ENCODE measurements around the gene FGF12.

The FGF12 gene

DNA sequence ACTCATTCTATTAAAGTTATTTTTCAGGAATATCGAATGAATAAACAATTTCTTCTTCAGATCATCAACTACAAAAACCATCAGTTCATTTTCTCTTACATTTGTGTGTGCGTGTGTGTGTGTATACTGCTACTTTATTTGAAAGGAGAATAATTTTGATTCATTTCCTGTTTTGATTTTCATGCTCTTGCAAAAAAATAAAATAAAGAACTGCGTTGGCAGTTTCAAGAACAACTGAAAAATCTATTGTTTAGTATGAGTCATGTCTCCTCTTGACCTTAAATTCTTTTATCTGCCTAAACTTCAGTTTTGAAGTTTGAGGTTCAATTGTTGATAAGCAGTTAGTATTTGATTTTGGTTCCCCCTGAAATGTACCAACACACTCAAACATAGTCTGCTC lies 540.8 kb downstream of the FGF12 start:
- no peak for DNase-seq (ENCODE audit: low read depth in 2 of 2)

DNA sequence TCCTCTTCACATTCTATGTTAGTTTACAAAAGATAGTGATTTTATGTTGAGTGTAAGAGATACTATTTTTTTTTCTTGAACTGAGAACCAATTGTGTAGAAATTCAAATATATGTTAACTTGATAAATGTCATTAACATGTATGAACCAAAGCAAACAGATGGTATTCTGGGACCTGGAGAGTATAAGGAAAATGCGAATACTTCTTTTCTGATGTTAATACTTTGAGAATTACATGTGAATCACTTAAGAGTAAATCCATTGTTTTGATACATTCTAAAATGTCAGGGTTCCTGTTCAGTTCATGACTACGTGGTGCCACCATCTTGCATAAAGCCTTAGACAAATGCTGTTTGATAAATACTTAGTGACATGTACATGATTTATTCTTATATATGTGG lies 541.3 kb downstream of the FGF12 start:
- no peak for DNase-seq (ENCODE audit: low read depth in 2 of 2)

DNA sequence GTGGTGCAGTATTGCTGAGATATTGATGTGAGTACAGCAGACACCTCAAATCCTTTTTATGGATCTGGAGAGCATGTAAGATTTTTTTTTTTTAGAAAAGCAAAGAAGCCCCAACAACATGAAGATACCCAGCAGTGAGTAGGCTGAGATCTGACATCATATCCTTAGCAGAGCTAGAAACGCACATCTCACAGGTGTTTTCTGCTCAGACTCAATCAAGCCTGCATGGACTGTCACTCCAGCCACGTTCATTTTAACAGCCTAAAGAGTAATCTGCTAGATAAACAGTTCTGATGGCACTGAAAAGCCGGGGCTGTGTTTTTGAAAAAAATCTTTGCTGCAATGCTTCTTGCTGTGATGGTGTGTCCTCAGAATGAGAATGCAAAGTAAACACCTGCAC lies 544.2 kb downstream of the FGF12 start:
- no peak for DNase-seq (ENCODE audit: low read depth in 2 of 2)

DNA sequence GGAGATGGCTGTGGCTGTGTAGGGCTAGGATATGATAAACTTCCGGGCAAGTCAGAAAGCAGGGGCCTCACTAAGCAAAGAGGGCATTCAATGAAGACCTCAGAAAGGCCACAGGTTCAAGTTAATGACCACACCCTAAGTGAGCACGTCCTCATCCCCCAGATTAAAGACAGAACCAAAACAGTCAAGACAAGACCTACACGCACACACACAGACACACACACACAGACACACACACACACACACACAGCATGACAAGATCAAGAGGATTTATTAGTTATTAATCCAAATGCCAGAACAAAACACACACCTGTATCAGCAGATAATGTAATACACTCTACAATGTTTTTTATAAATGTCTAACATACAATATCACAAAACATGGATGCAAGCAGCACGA lies 546.2 kb downstream of the FGF12 start:
- DNase-seq (ENCODE audit: low read depth in 2 of 2) = no peak

DNA sequence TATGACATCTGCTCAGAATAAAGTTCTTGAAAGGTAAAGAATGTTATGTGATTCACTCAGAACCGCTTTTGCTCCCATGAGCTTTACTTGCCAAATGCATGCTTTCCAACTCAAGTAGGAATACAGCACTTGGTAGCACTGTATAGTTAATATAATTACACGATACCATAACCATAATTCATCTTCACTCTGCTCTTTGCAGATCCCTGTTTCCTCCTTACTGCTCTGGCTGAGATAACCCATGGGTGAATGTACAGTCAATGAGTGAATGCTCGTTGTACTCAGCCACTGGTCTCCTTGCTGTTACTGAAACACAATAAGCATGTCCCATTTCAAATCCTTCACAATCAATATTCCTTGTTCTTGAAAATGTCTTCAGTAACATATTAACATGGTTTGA lies 550.0 kb downstream of the FGF12 start:
- no peak for DNase-seq (ENCODE audit: low read depth in 2 of 2)

DNA sequence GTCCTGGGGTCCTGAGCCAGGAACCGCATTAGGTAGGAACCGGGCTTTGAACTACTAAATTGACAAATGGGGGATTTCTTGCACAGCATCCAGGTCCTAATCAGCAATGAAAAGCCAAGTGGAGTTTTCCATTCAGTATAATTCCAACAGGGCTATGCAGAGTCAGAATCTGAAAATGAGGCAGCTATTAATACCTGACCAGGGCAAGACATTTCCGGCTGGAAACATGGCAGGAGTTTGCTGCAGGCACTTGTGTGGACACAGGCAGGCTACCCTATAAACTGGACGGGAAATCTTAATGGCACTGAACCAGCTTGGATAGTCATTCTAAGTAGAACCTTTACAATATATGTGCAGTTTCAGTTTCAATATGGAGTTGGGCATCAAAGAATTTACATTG lies 553.1 kb downstream of the FGF12 start:
- DNase-seq (ENCODE audit: low read depth in 2 of 2) = no peak

DNA sequence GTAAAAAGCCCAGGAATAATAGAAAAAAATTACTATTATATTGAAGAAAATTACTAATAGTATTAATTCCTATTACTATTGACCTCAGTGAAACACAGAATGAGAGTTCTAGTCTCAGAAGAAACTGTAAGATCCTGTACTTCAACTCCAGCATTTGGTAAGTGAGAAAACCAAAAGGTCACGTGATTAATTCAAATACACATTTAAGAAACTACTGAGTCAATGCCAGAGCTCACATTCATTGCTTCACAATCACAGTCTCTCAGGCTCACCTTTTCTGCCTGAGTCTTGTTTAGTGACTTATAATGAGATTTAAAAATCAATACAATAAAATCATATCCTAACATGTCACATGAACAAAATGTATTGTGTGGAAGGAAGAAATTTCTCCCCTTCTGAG lies 556.1 kb downstream of the FGF12 start:
- no peak for DNase-seq (ENCODE audit: low read depth in 2 of 2)

DNA sequence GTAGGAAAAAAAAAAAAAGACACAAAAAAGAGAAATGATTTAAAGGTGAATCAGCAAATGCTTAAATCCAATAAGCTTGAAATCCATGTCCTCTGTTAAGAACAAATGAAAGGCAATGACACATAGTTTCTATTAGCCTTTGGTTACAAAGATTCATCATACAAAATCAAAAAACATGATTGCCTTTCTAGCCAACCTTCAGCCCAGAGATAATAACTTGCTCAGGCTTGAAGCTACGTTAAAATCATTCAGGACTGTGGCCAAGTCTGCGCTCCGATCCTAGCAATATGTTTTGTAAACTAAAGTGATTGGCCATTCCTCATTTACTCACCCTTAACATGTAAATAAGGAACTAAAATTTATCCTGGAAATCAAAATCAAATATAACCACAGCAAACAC lies 556.7 kb downstream of the FGF12 start:
- no peak for DNase-seq (ENCODE audit: low read depth in 2 of 2)

DNA sequence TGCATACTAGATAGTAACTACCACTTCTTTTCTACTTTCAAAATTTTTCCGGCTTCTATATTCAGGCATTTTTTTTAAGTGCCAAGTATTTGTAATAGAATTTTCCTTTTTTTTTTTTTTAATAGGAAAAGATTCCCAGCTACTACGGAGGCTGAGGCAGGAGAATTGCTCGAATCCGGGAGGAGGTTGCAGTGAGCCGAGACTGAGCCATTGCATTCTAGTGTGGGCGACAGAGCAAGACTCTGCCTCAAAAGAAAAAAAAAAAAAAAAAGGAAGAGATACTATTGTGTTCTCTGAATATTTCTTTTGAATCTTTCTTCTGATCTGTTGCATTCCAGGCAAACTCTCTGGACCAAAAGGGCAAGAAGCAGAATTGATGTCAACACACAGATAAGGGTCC lies 557.3 kb downstream of the FGF12 start:
- no peak for DNase-seq (ENCODE audit: low read depth in 2 of 2)

DNA sequence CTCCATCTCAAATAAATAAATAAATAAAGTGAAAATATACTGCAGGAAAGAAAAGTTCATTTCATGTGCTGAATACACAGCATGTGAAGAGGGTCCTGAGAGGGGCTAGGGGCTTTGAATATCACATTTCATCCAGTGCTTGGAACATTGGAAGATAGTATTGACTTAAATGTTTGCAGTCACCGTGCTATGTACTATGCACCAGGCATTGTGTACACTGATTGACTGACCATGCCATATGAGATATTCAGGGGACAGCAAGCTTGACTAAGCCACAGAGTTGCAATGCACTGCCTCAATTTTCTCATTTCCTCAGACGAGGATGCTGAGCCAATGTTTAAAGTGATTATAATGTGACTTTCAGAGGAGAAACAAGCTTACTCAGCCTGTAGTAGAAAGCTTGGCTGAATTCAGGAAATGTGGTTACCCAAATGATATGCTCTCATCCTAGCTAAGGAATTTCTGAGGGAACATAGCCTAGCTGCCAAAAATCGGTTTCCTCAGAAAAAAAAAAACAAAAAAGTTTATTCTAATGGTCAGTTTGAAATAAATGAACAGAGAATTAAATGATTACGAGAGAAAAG lies 557.9 kb downstream of the FGF12 start:
- no peak for DNase-seq (ENCODE audit: low read depth in 2 of 2)

DNA sequence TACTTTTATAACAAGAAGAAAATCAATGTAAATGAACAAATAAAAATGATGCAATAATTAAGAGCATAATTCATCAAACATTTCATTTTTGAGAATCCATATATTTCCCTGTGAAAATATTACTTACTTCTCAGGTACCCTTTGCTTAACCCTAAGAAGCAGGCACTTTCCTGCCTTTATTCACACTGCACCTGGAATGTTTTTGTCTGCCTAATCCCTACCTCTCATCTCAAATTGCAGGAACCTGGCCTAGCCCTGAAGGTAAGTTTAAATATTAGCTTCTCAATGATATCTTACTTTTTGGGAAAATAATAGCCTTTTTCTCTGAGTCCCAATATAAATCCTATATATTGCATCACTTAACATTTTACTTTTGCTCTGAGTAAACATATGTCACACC lies 559.1 kb downstream of the FGF12 start:
- DNase-seq (ENCODE audit: low read depth in 2 of 2) = no peak

DNA sequence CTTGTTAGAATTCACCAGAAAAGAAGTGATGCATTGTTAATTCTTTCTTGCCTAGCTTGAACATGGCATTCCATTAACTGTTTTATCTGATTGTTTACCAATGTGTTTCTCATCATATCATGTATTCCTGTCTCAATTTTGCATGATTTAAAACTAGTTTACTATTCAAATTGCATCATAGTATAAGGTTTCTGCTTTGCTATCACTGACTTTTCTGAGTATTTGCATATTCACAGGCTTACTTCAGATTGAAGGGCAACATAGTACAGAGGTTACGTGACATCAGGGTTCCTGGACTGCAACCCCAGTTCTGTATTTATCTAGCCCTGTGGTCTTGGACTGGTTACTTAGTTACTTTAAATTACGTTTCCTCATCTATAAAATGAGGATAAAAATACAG lies 561.8 kb downstream of the FGF12 start:
- no peak for DNase-seq (ENCODE audit: low read depth in 2 of 2)

DNA sequence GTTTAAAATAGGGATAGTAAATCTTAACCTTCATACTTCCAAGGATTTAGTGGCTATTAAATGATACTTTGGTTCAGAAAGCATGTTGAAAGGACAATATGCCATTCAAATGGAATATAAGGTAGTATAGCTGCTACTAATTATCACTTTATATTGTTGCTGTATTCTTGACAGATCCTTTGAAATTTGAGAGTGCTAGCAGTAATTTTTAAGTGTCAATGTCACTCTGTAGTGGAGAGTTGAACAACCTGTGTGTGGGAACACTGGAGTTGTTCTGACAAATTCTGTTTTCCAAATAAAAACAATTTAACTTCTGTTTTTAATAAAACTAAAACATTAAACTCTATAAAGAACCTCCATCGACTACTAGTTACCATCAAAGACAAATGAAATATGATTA lies 565.7 kb downstream of the FGF12 start:
- DNase-seq (ENCODE audit: low read depth in 2 of 2) = no peak

DNA sequence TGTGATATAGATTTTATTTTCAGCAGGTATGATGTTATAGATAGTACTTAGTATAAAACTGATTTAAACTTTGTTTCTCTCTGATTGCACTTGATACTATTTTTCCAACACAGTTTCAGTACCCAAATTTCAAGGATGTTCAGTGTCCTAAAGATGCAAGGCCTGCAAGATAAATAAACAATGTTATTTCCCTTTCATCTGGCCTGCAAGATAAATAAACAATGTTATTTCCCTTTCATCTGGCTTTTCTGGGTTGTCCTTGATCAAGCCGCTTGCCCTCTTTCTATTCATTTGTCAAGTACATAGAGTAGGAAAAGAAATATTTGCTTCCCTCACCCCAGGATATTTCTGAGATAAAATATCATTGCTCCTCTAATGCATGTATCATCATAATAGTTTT lies 571.0 kb downstream of the FGF12 start:
- DNase-seq (ENCODE audit: low read depth in 2 of 2) = no peak

DNA sequence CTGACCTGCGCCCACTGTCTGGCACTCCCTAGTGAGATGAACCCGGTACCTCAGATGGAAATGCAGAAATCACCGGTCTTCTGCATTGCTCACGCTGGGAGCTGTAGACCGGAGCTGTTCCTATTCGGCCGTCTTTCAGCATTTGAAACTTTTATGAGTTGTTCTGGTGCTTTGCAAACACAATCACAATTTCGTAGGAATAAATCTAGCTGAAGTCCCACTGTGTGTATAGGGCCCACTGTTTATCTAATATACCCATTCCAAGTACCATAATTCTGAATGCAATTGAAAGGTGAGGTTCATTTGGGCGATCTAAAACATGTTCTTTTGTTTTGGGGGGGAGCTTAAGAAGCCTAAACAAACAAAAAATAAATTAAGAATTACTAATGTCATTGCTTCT lies 572.1 kb downstream of the FGF12 start:
- DNase-seq (ENCODE audit: low read depth in 2 of 2) = no peak

DNA sequence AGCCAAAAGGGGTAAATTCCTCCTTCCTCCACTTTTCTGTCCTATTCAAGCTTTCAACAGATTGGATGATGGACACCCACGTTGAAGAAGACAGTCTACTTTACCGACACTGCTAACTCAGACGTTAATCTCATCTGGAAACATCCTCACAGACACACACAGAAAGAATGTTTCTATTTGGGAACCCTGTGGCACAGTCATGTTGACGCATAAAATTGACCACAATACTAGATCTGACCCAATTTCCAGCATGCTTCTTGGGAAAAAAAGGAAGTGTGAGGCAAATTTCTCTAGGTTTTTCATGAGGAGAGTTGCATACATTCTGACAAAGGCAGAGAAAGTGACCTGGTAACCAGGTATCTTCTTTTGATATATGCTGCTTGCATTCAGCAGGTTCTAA lies 594.1 kb downstream of the FGF12 start:
- no peak for DNase-seq (ENCODE audit: low read depth in 2 of 2)

DNA sequence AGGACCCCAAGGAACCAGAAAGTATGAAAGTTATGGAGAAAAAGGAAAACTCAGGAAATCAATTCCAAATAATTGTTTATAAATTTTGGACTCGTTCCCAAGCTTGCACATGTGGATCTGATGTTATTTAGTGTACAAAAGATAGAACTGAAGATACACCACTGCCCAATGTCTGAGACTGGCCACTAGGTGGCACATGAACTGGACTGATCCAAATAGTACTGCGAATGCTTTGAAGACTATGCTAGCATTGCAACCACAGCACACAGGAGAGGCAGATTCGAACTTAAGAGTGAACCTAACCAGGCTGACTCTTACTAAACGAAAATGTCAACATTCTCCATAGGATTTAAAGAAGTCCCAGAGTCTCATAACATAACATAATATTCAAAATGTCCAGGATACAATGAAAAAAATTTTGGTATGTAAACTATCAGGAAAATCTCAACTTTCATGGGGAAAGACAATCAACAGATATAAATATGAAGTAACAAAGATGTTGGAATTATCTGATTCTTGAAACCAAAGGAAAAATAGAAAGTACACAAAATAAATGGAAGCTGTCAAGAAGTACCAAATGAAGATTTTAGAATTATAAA lies 596.7 kb downstream of the FGF12 start:
- no peak for DNase-seq (ENCODE audit: low read depth in 2 of 2)

DNA sequence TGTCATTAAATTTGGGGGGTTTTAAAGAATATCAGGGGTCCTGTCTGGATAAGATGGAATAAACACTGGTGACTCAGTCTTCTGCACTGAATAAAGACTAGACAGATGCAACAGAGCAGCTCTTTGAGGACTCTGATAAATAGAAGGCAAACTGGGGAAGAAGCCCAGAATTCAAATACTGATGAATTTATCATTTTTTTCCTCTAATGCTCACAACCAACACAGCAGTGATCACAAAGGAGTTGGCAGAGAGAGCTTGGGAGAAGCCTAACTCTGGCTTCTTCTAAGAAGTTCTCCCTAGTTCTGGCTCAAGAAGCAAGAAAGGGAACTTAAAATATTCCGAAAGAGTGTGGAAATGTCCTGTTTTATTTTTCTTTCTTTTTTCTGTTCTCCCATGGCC lies 597.8 kb downstream of the FGF12 start:
- DNase-seq (ENCODE audit: low read depth in 2 of 2) = no peak

DNA sequence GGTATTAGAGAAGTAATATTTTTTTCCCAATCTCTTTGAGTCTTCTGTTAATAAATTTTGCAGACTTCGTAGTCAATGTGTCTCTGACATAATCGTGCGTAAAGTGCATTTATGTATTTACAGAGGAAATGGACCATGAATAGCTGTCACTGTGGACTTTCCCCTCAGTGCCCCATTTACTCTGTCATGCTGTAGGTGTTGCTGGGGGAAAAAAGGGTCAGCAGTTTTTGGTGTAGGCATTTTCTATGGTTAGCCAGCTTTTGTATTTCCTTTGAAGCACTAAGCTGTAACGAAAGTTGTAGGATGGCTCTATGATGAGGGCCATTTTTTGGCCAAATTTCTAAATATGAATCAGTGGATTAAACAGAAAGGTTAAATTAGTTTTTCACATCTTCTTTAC lies 598.4 kb downstream of the FGF12 start:
- DNase-seq (ENCODE audit: low read depth in 2 of 2) = no peak

DNA sequence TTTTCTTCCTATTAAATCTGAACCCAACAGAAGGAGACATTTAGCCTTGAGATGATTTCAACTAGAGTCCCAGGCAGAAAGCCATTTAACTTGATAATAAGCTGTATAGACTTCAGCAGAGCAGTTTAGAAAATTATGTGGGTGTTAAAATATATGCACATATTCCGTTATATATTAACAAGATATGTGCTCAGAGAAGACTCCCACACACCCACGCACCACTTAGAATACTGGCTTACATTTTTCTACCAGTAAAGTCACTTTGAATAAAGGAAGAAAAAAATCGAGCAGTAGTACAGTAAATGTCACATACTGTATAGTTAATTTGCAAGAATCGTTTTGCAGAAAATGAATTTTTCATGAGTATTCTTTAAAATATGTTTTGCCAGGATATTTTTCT lies 599.3 kb downstream of the FGF12 start:
- DNase-seq (ENCODE audit: low read depth in 2 of 2) = no peak

DNA sequence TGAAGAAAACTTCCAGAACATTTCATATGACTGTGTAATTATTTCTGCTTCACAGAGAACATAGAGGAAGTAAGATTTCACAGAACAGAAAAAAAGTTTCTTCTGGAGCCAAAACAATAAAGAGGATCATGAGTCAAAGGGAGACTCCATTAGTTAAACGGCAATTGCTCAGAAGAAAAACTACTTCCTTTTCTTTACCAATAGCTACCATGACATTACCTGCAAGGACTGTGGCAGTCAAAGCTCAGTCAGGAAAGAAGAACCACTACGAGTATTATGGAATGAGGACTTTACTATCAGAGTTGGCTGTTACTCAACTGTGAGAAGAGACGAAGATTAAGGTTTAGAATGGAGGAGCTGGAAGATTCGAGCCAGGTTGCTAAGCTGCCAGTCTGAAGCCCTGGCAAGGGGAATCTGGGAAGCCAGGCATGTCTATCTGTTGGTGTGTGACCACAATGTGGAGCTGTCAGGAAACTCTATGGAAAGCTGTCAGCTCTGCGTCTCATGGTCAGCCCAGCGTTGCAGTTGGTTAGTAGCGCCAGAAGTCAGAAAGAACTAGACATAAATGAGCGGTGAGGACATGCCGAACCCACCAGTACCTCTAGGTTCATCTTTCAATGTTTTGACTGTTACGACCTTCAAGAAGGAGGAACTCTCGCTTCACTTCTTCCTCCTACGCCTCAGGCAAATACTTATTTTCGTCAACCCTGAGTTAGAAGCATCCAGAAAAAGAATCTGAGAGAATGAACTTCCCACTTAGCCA lies 604.3 kb downstream of the FGF12 start:
- no peak for DNase-seq (ENCODE audit: low read depth in 2 of 2)

DNA sequence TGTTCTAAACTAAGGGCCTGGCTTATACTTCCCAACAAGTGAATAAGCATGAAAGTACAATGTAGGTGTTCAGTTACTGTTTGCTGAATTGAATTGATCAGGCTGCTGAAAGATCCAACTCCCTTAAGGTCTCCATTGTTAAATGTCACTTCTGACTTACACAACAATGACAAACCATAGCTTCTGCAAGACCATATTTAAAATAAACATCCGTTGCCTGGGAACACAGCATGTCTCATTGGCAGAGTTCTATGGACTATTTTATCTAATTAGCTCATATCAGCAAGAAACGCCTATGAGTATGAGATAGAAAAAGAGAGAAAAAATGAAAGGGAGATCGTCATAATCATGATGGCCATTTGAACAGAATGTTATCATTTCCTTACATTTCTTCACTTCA lies 605.4 kb downstream of the FGF12 start:
- no peak for DNase-seq (ENCODE audit: low read depth in 2 of 2)

DNA sequence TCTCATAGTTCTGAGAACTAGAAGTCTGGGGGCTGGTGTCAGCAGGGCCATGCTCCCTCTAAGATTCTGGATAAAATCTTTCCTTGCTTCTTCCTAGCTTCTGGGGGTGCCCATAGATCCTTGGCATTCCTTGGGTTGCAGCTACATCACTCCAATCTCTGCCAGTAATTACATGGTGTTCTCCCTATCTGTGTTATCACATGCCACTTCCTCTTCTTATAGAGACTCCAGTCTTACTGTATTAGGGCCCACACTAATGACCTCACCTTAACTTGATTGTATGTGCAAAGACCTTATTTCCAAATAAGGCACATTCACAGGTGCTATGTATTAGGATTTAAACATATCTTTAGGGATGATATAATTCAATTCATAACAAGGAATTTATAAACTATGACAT lies 618.5 kb downstream of the FGF12 start:
- DNase-seq (ENCODE audit: low read depth in 2 of 2) = no peak

DNA sequence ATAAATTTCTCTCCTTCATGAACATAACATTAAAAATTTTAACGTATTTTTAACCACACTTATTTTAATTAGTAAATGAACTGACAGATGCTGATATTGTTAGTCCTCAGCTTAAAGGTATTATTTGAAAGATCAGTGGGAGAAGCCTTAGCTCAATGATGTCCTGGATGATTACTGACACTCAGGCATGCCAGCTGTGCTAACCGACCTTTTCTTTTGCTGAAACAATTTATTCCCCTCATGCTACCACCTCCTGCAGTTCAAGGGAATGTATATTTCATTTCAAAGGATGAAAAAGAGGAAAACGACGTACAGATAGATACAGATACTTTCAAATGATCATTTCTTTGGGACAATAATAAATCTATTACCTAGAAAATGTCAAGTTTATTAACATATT lies 620.8 kb downstream of the FGF12 start:
- DNase-seq (ENCODE audit: low read depth in 2 of 2) = no peak

Measured in activated CD8-positive, alpha-beta memory T cell treated with anti-CD3 and anti-CD28 coated beads for 4 hours (primary cell).